ENCODE measurements around the gene ATP13A3. TPM values are rescaled to one million over a fixed set of nuclear protein-coding genes. Genes with fewer than 3 reads are reported as not detected.
"Not testable (repeated sequence)": the region's sequence is repeated elsewhere in the genome, so short reads cannot be mapped to it uniquely, and the experiment has no call there.

ATP13A3 gene
- total RNA-seq, 1 experiment from 2014 or later: 181 TPM

DNA sequence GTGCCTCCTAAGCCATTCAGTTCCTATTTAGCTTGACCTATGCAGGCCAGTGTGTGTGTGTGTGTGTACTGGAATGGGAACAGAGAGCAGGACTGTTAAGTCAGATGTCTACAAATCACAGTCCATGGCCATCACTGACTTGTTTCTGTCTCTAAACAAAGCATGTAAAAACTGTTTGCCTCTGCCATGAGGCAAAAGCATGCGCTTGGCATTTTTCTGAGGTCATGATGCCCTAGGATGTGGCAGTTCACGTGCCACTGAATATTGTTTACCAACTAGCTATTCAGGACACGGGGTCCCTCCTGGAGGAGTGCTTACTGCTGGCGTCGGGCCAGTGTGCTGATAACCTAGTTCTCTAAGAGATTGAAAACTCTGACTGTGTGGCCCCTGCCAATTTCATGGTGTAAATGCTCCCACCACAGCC, 8.2 kb upstream of the ATP13A3 start:
- Histone ChIP-seq H3K27me3 (replicated peaks; ENCODE audit: control insufficient read depth, insufficient read depth, low read length) (no peaks in the 10 kb centered on the region), H3K4me3 (ENCODE audit: low read depth, low read length) (no peak overlapping the region), H3K36me3 (ENCODE audit: control insufficient read depth, insufficient read depth, low read length) (no peaks in the 10 kb centered on the region; the same call in 1 of the 2 replicates), H3K4me1 (peaks cover 36% of the 10 kb centered on the region), H3K9me3 (no peaks in the 10 kb centered on the region)
- Mint-ChIP-seq H3K36me3 (ENCODE audit: insufficient read depth, unreplicated experiment) (peaks cover 6% of the 10 kb centered on the region), H3K4me3 (ENCODE audit: unreplicated experiment) (no peak overlapping the region), H3K27me3 (ENCODE audit: insufficient read depth, unreplicated experiment) (no peaks in the 10 kb centered on the region), H3K9me3 (ENCODE audit: unreplicated experiment) (no peaks in the 10 kb centered on the region), H3K4me1 (ENCODE audit: low read depth, unreplicated experiment) (peaks cover 21% of the 10 kb centered on the region), H3K27ac (ENCODE audit: unreplicated experiment) (peak overlapping the region; percentile 74)
- ChIA-PET POLR2A (interaction anchor here (0.5 kb wide), 1 partner anchor 12 kb away, joined by 3 read pairs; no protein-coding TSS in a partner anchor), CTCF (interaction anchor here (0.8 kb wide), 1 partner anchor 23 kb away, joined by 4 read pairs; no protein-coding TSS in a partner anchor)
- no TSS peak for BruUV-seq (replicated peaks)
- no peak for DNase-seq
- intact Hi-C loops (cut with micrococcal nuclease; ENCODE audit: unreplicated experiment): no loop called here
- no peak for TF ChIP-seq CTCF (IDR thresholded peaks at IDR 0.05; ENCODE audit: insufficient read depth in 1 of 2, low read depth in 1 of 2, low read length in 1 of 2, severe bottlenecking in 1 of 2, unreplicated experiment in 1 of 2)

GRCh38 chr3:194493995-194494927, 7.5 kb upstream of the ATP13A3 start:
- DNase-seq; H3K27me3 Mint-ChIP-seq (ENCODE audit: insufficient read depth, unreplicated experiment); H3K36me3 ChIP-seq (ENCODE audit: control insufficient read depth, insufficient read depth, low read length); intact Hi-C loops (cut with micrococcal nuclease; ENCODE audit: unreplicated experiment); H3K4me3 Mint-ChIP-seq (ENCODE audit: unreplicated experiment); BruUV-seq (replicated peaks); H3K9me3 Mint-ChIP-seq (ENCODE audit: unreplicated experiment); H3K36me3 Mint-ChIP-seq (ENCODE audit: insufficient read depth, unreplicated experiment); H3K27me3 ChIP-seq (replicated peaks; ENCODE audit: control insufficient read depth, insufficient read depth, low read length); H3K4me3 ChIP-seq (ENCODE audit: low read depth, low read length); H3K9me3 ChIP-seq: not testable (repeated sequence)
- POLR2A ChIA-PET: interaction anchor here (0.5 kb wide), 1 partner anchor 11 kb away, joined by 3 read pairs; no protein-coding TSS in a partner anchor
- H3K4me1 ChIP-seq: peaks cover 43% of the 10 kb centered on the region
- Mint-ChIP-seq H3K4me1 (ENCODE audit: low read depth, unreplicated experiment) (peaks cover 27% of the 10 kb centered on the region), H3K27ac (ENCODE audit: unreplicated experiment) (peak overlapping the region; percentile 74)
- CTCF ChIA-PET: interaction anchor here (0.8 to 0.9 kb wide), 2 partner anchors 22 to 99 kb away, joined by 3 to 4 read pairs; no protein-coding TSS in a partner anchor

DNA sequence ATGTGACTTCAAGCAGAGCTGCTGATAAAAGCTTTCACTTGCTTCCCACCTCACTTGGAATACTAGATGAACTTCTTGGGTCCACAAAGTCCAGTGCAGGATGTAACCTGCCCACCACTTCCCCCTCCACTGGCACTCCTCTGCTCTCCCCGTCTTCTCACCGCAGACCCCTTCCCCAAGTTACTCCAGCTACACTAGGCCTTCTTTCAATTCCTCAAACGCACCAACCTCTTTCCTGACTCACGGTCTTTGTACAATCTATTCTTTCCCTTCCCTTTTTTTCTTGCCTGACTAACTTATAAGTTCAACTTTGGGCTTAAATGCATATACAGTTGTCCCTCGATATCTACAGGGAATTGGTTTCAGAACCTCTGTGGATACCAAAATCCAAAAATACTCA, 5.2 kb upstream of the ATP13A3 start:
- ChIA-PET CTCF (no interaction called here), POLR2A (no interaction called here)
- Histone ChIP-seq H3K4me1 (peaks cover 52% of the 10 kb centered on the region), H3K4me3 (ENCODE audit: low read depth, low read length) (no peak overlapping the region), H3K36me3 (ENCODE audit: control insufficient read depth, insufficient read depth, low read length) (no peaks in the 10 kb centered on the region; the same call in 1 of the 2 replicates), H3K27me3 (replicated peaks; ENCODE audit: control insufficient read depth, insufficient read depth, low read length) (no peaks in the 10 kb centered on the region), H3K9me3 (no peaks in the 10 kb centered on the region)
- Mint-ChIP-seq H3K27ac (ENCODE audit: unreplicated experiment) (no peak overlapping the region), H3K9me3 (ENCODE audit: unreplicated experiment) (no peaks in the 10 kb centered on the region), H3K36me3 (ENCODE audit: insufficient read depth, unreplicated experiment) (peaks cover 28% of the 10 kb centered on the region), H3K4me1 (ENCODE audit: low read depth, unreplicated experiment) (peaks cover 39% of the 10 kb centered on the region), H3K27me3 (ENCODE audit: insufficient read depth, unreplicated experiment) (no peaks in the 10 kb centered on the region), H3K4me3 (ENCODE audit: unreplicated experiment) (no peak overlapping the region)
- no TSS peak for BruUV-seq (replicated peaks)
- DNase-seq: no peak
- intact Hi-C loops (cut with micrococcal nuclease; ENCODE audit: unreplicated experiment): no loop called here
- no peak for TF ChIP-seq CTCF (IDR thresholded peaks at IDR 0.05; ENCODE audit: insufficient read depth in 1 of 2, low read depth in 1 of 2, low read length in 1 of 2, severe bottlenecking in 1 of 2, unreplicated experiment in 1 of 2)
